A549 (cell line): ENCODE data around the gene TSPAN18. TPM values are rescaled to one million over a fixed set of nuclear protein-coding genes. Genes with fewer than 3 reads are reported as not detected.

Experiments
- ATAC-seq, 2 experiments: fragments of 200-7000 bp in 1 of 2; fragments of >200 bp in 1 of 2; cut with Nextera tagmentation in 1 of 2; cut with Tn5 transposase in 1 of 2; 3 replicates each; pipeline versions ENCODE4 v1.8.0 to v1.9.1; 2018 to 2020; ENCODE audit warnings: mild to moderate bottlenecking in 1 of 2, moderate library complexity in 1 of 2
- CTCF ChIA-PET: fragments of 300-600 bp; sonication (Branson Sonifier 250); formaldehyde crosslinking; extraction: SDS; loops from one replicate; lab custom pipeline; 2021; ENCODE audit warnings: antibody characterized with exemption, inconsistent platforms; lab: Yijun Ruan, JAX
- POLR2A ChIA-PET: fragments of 350-600 bp; formaldehyde crosslinking; extraction: SDS; loops from one replicate; lab custom pipeline; 2021; ENCODE audit warnings: antibody characterized with exemption, inconsistent platforms; lab: Yijun Ruan, JAX
- DNase-seq, 2 experiments: peaks; one replicate each; pipeline versions ENCODE4 v3.0.0 to v3.0.0-alpha.2; 2011 to 2016; ENCODE audit warnings: low read depth in 1 of 2, low spot score in 1 of 2
- FAIRE-seq: peaks from 2 replicates; lab custom pipeline; 2011; peaks lifted over from hg19 to GRCh38; lab: Jason Lieb, UNC
- H3K27ac ChIP-seq, 2 experiments: fragments of >200 bp; sonication (Bioruptor Twin); formaldehyde crosslinking; 3 replicates each; pipeline ENCODE4 v1.5.1; 2016 to 2017
- H3K4me1 ChIP-seq: fragments of >200 bp; sonication (Bioruptor Twin); formaldehyde crosslinking; 3 replicates; pipeline ENCODE4 v1.6.1; 2016
- H3K4me2 ChIP-seq: fragments of >200 bp; sonication (Bioruptor Twin); formaldehyde crosslinking; 3 replicates; pipeline ENCODE4 v1.6.1; 2016
- H3K4me3 ChIP-seq: fragments of >200 bp; sonication (Bioruptor Twin); formaldehyde crosslinking; 3 replicates; pipeline ENCODE4 v1.5.1; 2016
- H3K9me3 ChIP-seq: fragments of >200 bp; sonication (Bioruptor Twin); formaldehyde crosslinking; 3 replicates; pipeline ENCODE4 v1.6.1; 2016
- ATOH8 ChIP-seq: fragments of 250-450 bp; sonication (Bioruptor Pico); IDR thresholded peaks from 2 replicates; pipeline ENCODE4 v1.5.0; 2020; ENCODE audit warnings: low read depth, mild to moderate bottlenecking, moderate library complexity
- CBX8 ChIP-seq: fragments of 200-600 bp; sonication (generic); IDR thresholded peaks from 2 replicates; pipeline ENCODE4 v1.6.1; 2016
- CEBPB ChIP-seq, 2 experiments: fragments of >200 bp in 1 of 2; sonication (Bioruptor Twin) in 1 of 2; formaldehyde crosslinking in 1 of 2; IDR thresholded peaks; 2 replicates each; pipeline ENCODE4 v1.6.1; 2012 to 2016
- CHD2 ChIP-seq: fragments of 150-350 bp; IDR thresholded peaks from 2 replicates; pipeline ENCODE4 v1.6.1; 2014; ENCODE audit warnings: low read length; ENCODE audit not compliant: partially characterized antibody
- CHD4 ChIP-seq: fragments of 200-600 bp; sonication (generic); IDR thresholded peaks from 2 replicates; pipeline ENCODE4 v1.6.1; 2016; ENCODE audit warnings: antibody characterized with exemption, mild to moderate bottlenecking, borderline replicate concordance
- CTCF ChIP-seq: fragments of >200 bp; sonication (Bioruptor Twin); formaldehyde crosslinking; IDR thresholded peaks from 3 replicates; pipeline ENCODE4 v1.5.1; 2016
- EHMT2 ChIP-seq: fragments of 200-600 bp; sonication (generic); IDR thresholded peaks from 2 replicates; pipeline ENCODE4 v1.6.1; 2016; ENCODE audit warnings: antibody characterized with exemption, low read depth, mild to moderate bottlenecking, moderate library complexity
- ELK1 ChIP-seq: fragments of 150-350 bp; IDR thresholded peaks from 2 replicates; pipeline ENCODE4 v1.6.1; 2014; ENCODE audit warnings: low read depth, mild to moderate bottlenecking, low read length
- FOSL2 ChIP-seq, 2 experiments: fragments of 450-650 bp in 1 of 2; fragments of >200 bp in 1 of 2; sonication (Bioruptor Twin) in 1 of 2; formaldehyde crosslinking; IDR thresholded peaks; 2 replicates each; pipeline versions ENCODE4 v1.5.0 to v1.6.1; 2016 to 2020; ENCODE audit warnings: mild to moderate bottlenecking in 1 of 2, moderate library complexity in 1 of 2
- GATA3 ChIP-seq: IDR thresholded peaks from 2 replicates; pipeline ENCODE4 v1.6.1; 2012; ENCODE audit warnings: borderline replicate concordance
- HOXB5 ChIP-seq: fragments of 250-450 bp; sonication (Bioruptor Pico); IDR thresholded peaks from 2 replicates; pipeline ENCODE4 v1.5.0; 2020; ENCODE audit warnings: mild to moderate bottlenecking, moderate library complexity
- MAX ChIP-seq: IDR thresholded peaks from 2 replicates; pipeline ENCODE4 v1.6.1; 2012
- NR3C1 ChIP-seq: fragments of >200 bp; sonication (Bioruptor Twin); formaldehyde crosslinking; IDR thresholded peaks from 3 replicates; pipeline ENCODE4 v1.6.1; 2017
- PHF8 ChIP-seq: fragments of 200-600 bp; sonication (generic); IDR thresholded peaks from 2 replicates; pipeline ENCODE4 v1.6.1; 2016; ENCODE audit warnings: low read depth, mild to moderate bottlenecking, antibody characterized with exemption, moderate library complexity, borderline replicate concordance
- POLR2AphosphoS2 ChIP-seq: conservative IDR thresholded peaks from 2 replicates; pipeline ENCODE4 v1.6.1; 2012; ENCODE audit warnings: low read length, improper control_type of control experiment, inconsistent platforms
- RAD21 ChIP-seq, 2 experiments: fragments of >200 bp in 1 of 2; sonication (Bioruptor Twin) in 1 of 2; formaldehyde crosslinking in 1 of 2; IDR thresholded peaks in 1 of 2; conservative IDR thresholded peaks in 1 of 2; 2 replicates in 1 of 2; 3 replicates in 1 of 2; pipeline ENCODE4 v1.6.1; 2012 to 2018; ENCODE audit warnings: inconsistent platforms in 1 of 2
- RARB ChIP-seq: fragments of 250-450 bp; sonication (Bioruptor Pico); IDR thresholded peaks from 2 replicates; pipeline ENCODE4 v1.8.0; 2021; ENCODE audit warnings: mild to moderate bottlenecking, moderate library complexity
- REST ChIP-seq: fragments of 200-600 bp; sonication (generic); IDR thresholded peaks from 2 replicates; pipeline ENCODE4 v1.6.1; 2016; ENCODE audit warnings: antibody characterized with exemption, mild to moderate bottlenecking, moderate library complexity
- USF2 ChIP-seq: fragments of 450-650 bp; IDR thresholded peaks from 2 replicates; pipeline ENCODE4 v1.6.1; 2014; ENCODE audit warnings: antibody characterized with exemption
- ZC3H11A ChIP-seq: fragments of 450-650 bp; IDR thresholded peaks from 2 replicates; pipeline ENCODE4 v1.6.1; 2014; ENCODE audit warnings: antibody characterized with exemption, mild to moderate bottlenecking
- WGBS: methylation state at CpG from one replicate; pipeline ENCODE4 v1.1.6; 2017; ENCODE audit errors: missing lambda C conversion rate; 5-methylcytosine and 5-hydroxymethylcytosine counted together
- polyA plus RNA-seq, 4 experiments: library from polyadenylated mRNA; depleted of rRNA in 3 of 4; stranded (reverse); fragments of >200 nt; fragmentation: RNase III in 1 of 4; extraction: RNeasy Plus Mini Kit Qiagen cat#74134 plus additional on column Dnase treatment in 1 of 4; gene quantifications; 2 replicates in 3 of 4; 3 replicates in 1 of 4; pipeline ENCODE4 v1.2.3, GENCODE V29; 2011 to 2017

Gene TSPAN18
- polyA plus RNA-seq, 2 of the 4 experiments (the other 2 are of a cell fraction): 0.81 to 4.5 TPM

- peaks cover 24% of the 10 kb centered on the region for H3K4me1 ChIP-seq
- H3K4me3 ChIP-seq: no peak overlapping the region
- ATAC-seq: peak; percentile 95 to 97
- FAIRE-seq: peak; percentile 68
- CTCF ChIA-PET: interaction anchor here (0.6 to 5.5 kb wide), 10 partner anchors 11 to 142 kb away, joined by 3 to 36 read pairs (median 3); no protein-coding TSS in a partner anchor
- H3K4me2 ChIP-seq: peak overlapping the region; percentile 57
- 31% methylated on average over 10 of the region's 10 CpGs for WGBS
- peak; percentile 70 to 71 for DNase-seq
- TF ChIP-seq FOSL2 (IDR thresholded peaks at IDR 0.05) (peak; percentile 16; the same call in 1 of the 2 replicates), FOSL2 (CRISPR knock-in tag; IDR thresholded peaks at IDR 0.05) (peak; percentile 72), NR3C1 (no peak)
- TF ChIP-seq, all 56 proteins: peak for 1
- POLR2A ChIA-PET: no interaction called here
- Histone ChIP-seq H3K27ac (peak overlapping the region in 1 of 2 experiments; percentile 64; a peak in 3 of 6 replicates), H3K9me3 (peaks cover 18% of the 10 kb centered on the region; the same call in 2 of the 3 replicates)
Measured at GRCh38 chr11:44760917-44761550, 34.3 kb downstream of the TSPAN18 start.

GRCh38 chr11:44761551-44761961 lies 34.8 kb downstream of the TSPAN18 start:
- CTCF ChIA-PET: interaction anchor here (0.7 to 5.5 kb wide), 8 partner anchors 11 to 140 kb away, joined by 3 to 36 read pairs (median 4); no protein-coding TSS in a partner anchor
- FAIRE-seq: no peak
- H3K27ac ChIP-seq: peak overlapping the region in 1 of 2 experiments; percentile 64; a peak in 3 of 6 replicates
- POLR2A ChIA-PET: no interaction called here
- no peak for DNase-seq
- peaks cover 18% of the 10 kb centered on the region; the same call in 2 of the 3 replicates for H3K9me3 ChIP-seq
- ATAC-seq: no peak
- H3K4me1 ChIP-seq: peaks cover 24% of the 10 kb centered on the region
- 86% methylated on average over 14 of the region's 14 CpGs for WGBS
- no peak for TF ChIP-seq RARB (CRISPR knock-in tag)
- TF ChIP-seq HOXB5: no peak
- no peak for TF ChIP-seq MAX
- no peak for TF ChIP-seq CBX8
- no peak for TF ChIP-seq ATOH8
- TF ChIP-seq PHF8: no peak
- TF ChIP-seq CHD2: no peak
- TF ChIP-seq ZC3H11A: no peak
- TF ChIP-seq ELK1: no peak
- no peak for TF ChIP-seq CHD4
- TF ChIP-seq RAD21 (conservative IDR thresholded peaks at IDR 0.05 in 1 of 2, IDR thresholded peaks at IDR 0.05 in 1 of 2): no peak
- no peak for TF ChIP-seq CTCF
- no peak for TF ChIP-seq CEBPB (IDR thresholded peaks at IDR 0.05)
- TF ChIP-seq USF2: no peak
- TF ChIP-seq GATA3: no peak
- no peak for TF ChIP-seq POLR2AphosphoS2
- no peak for TF ChIP-seq EHMT2
- no peak for TF ChIP-seq REST
- H3K4me3 ChIP-seq: no peak overlapping the region
- H3K4me2 ChIP-seq: no peak overlapping the region; the same call in 2 of the 3 replicates
